Mammary epithelial cell (primary cell): ENCODE measurements around the gene SLC6A18.

Experiments used
- CTCF ChIP-seq, 2 donors: IDR thresholded peaks in 1 of 2; conservative IDR thresholded peaks in 1 of 2; 2 replicates each; pipeline ENCODE4 v1.5.1; 2011 to 2012; ENCODE audit warnings: inconsistent platforms in 2 of 2, low read length in 2 of 2, mild to moderate bottlenecking in 2 of 2, control low read depth in 1 of 2, low read depth in 1 of 2; ENCODE audit not compliant: insufficient read depth in 1 of 2; ENCODE audit errors: extremely low read depth in 1 of 2
- EZH2 ChIP-seq: IDR thresholded peaks from 2 replicates; pipeline ENCODE4 v1.6.1; 2012; ENCODE audit warnings: low read length, inconsistent platforms, borderline replicate concordance

GRCh38 chr5:1268666-1269065 lies 43.5 kb downstream of the SLC6A18 start:
- TF ChIP-seq CTCF (conservative IDR thresholded peaks at IDR 0.05 in 1 of 2, IDR thresholded peaks at IDR 0.05 in 1 of 2; ENCODE audit: extremely low read depth in 1 of 2, insufficient read depth in 1 of 2, low read depth in 1 of 2, low read length in 2 of 2) (no peak), EZH2 (no peak)
